Measurements from ENCODE around the gene FOXO6.
"Not testable (repeated sequence)": the region's sequence is repeated elsewhere in the genome, so short reads cannot be mapped to it uniquely, and the experiment has no call there.

The FOXO6 gene

GRCh38 chr1:41332161-41332560, 29.1 kb upstream of the FOXO6 start:
- Histone ChIP-seq H3K4me3 (ENCODE audit: low read length in 2 of 2) (peak overlapping the region in 1 of 2 donors; percentile 25), H3K4me1 (ENCODE audit: control insufficient read depth in 2 of 2, insufficient read depth in 1 of 2, low read depth in 1 of 2, low read length in 2 of 2) (peaks cover 0 to 16% of the 10 kb centered on the region in 2 donors)
- H2AK5ac ChIP-seq (ENCODE audit: low read depth, low read length); H3K9me3 ChIP-seq (replicated peaks in 1 of 2; ENCODE audit: control insufficient read depth in 2 of 2, insufficient read depth in 1 of 2, low read depth in 1 of 2, low read length in 2 of 2); H2BK12ac ChIP-seq (ENCODE audit: low read length); H2BK5ac ChIP-seq (ENCODE audit: low read length); H3K27me3 ChIP-seq (ENCODE audit: control insufficient read depth in 3 of 3, insufficient read depth in 3 of 3, low read depth in 1 of 3, low read length in 3 of 3); H2AFZ ChIP-seq (ENCODE audit: low read length); H3K4ac ChIP-seq (ENCODE audit: low read length); H3K14ac ChIP-seq (ENCODE audit: low read length); DNase-seq (ENCODE audit: low spot score); H3K18ac ChIP-seq (ENCODE audit: low read length); H2BK120ac ChIP-seq (ENCODE audit: low read depth, low read length); H2BK15ac ChIP-seq (ENCODE audit: low read length); H3K23ac ChIP-seq (ENCODE audit: low read depth, low read length, poor library complexity); H4K8ac ChIP-seq (ENCODE audit: low read depth, low read length); H3K27ac ChIP-seq (replicated peaks; ENCODE audit: low read length); H4K91ac ChIP-seq (ENCODE audit: low read depth, low read length, poor library complexity); H3K9ac ChIP-seq (ENCODE audit: low read depth, low read length, poor library complexity); H3K79me1 ChIP-seq (ENCODE audit: low read depth, low read length); H3K4me2 ChIP-seq (ENCODE audit: insufficient read depth, low read length, poor library complexity, severe bottlenecking); H3K36me3 ChIP-seq (replicated peaks in 1 of 2; ENCODE audit: control insufficient read depth in 2 of 2, insufficient read depth in 2 of 2, low read length in 2 of 2): not testable (repeated sequence)
- WGBS, 2 donors (ENCODE audit: extremely low coverage in 2 of 2, insufficient read length in 2 of 2, insufficient replicate concordance in 1 of 2) = no CpG with 5 or more reads among the region's 6 CpGs

GRCh38 chr1:41333146-41333784, 28.0 kb upstream of the FOXO6 start:
- H2AK5ac ChIP-seq (ENCODE audit: low read depth, low read length) = no peak overlapping the region
- H3K79me1 ChIP-seq (ENCODE audit: low read depth, low read length) = no peaks in the 10 kb centered on the region
- no peak overlapping the region for H2AFZ ChIP-seq (ENCODE audit: low read length)
- no peaks in the 10 kb centered on the region for H3K9me3 ChIP-seq (replicated peaks in 1 of 2; ENCODE audit: control insufficient read depth in 2 of 2, insufficient read depth in 1 of 2, low read depth in 1 of 2, low read length in 2 of 2)
- H3K27ac ChIP-seq (replicated peaks; ENCODE audit: low read length) = no peak overlapping the region
- no peak overlapping the region for H3K14ac ChIP-seq (ENCODE audit: low read length)
- H2BK5ac ChIP-seq (ENCODE audit: low read length) = no peak overlapping the region
- peaks cover 0 to under 1% (median 0%) of the 10 kb centered on the region in 3 experiments for H3K27me3 ChIP-seq (ENCODE audit: control insufficient read depth in 3 of 3, insufficient read depth in 3 of 3, low read depth in 1 of 3, low read length in 3 of 3)
- no peak overlapping the region for H3K23ac ChIP-seq (ENCODE audit: low read depth, low read length, poor library complexity)
- no peak overlapping the region for H2BK120ac ChIP-seq (ENCODE audit: low read depth, low read length)
- no peak overlapping the region for H3K9ac ChIP-seq (ENCODE audit: low read depth, low read length, poor library complexity)
- H3K36me3 ChIP-seq (replicated peaks in 1 of 2; ENCODE audit: control insufficient read depth in 2 of 2, insufficient read depth in 2 of 2, low read length in 2 of 2) = no peaks in the 10 kb centered on the region
- H3K4me1 ChIP-seq (ENCODE audit: control insufficient read depth in 2 of 2, insufficient read depth in 1 of 2, low read depth in 1 of 2, low read length in 2 of 2) = peaks cover 0 to 16% of the 10 kb centered on the region in 2 donors
- no peak overlapping the region for H4K91ac ChIP-seq (ENCODE audit: low read depth, low read length, poor library complexity)
- H4K8ac ChIP-seq (ENCODE audit: low read depth, low read length) = no peak overlapping the region
- WGBS, 2 donors (ENCODE audit: extremely low coverage in 2 of 2, insufficient read length in 2 of 2, insufficient replicate concordance in 1 of 2) = no CpG with 5 or more reads among the region's 6 CpGs
- no peak overlapping the region for H2BK12ac ChIP-seq (ENCODE audit: low read length)
- no peak overlapping the region for H3K18ac ChIP-seq (ENCODE audit: low read length)
- no peak overlapping the region for H3K4me2 ChIP-seq (ENCODE audit: insufficient read depth, low read length, poor library complexity, severe bottlenecking)
- H3K4me3 ChIP-seq (ENCODE audit: low read length in 2 of 2) = peak overlapping the region in 1 of 2 donors; percentile 1
- no peak for DNase-seq (ENCODE audit: low spot score)
- H2BK15ac ChIP-seq (ENCODE audit: low read length) = no peak overlapping the region
- H3K4ac ChIP-seq (ENCODE audit: low read length) = no peak overlapping the region

DNA sequence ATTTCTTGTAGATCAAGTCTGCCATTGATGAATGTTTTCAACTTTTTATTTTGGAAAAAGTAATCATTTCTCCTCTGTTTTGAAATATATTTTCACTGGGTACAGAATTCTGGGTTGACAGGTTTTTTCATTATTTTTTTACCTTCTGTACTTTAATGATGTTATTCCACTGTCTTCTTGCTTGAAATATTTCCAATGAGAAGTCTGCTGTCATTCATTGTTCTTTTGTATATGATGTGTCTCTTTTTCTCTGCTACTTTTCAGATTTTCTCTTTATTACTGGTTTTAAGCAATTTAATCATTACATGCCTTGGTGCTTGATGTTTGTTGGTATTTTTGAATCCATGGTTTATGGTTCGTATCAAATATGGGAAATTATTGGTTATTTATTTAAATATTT, 22.4 kb upstream of the FOXO6 start:
- no peak for DNase-seq (ENCODE audit: low spot score)
- H3K27ac ChIP-seq (replicated peaks; ENCODE audit: low read length) = no peak overlapping the region
- no peak overlapping the region for H2BK15ac ChIP-seq (ENCODE audit: low read length)
- H3K4me3 ChIP-seq (ENCODE audit: low read length in 2 of 2) = no peak overlapping the region
- H3K4me2 ChIP-seq (ENCODE audit: insufficient read depth, low read length, poor library complexity, severe bottlenecking) = no peak overlapping the region
- no peaks in the 10 kb centered on the region for H3K79me1 ChIP-seq (ENCODE audit: low read depth, low read length)
- no peak overlapping the region for H3K9ac ChIP-seq (ENCODE audit: low read depth, low read length, poor library complexity)
- no peak overlapping the region for H2AFZ ChIP-seq (ENCODE audit: low read length)
- H3K4ac ChIP-seq (ENCODE audit: low read length) = no peak overlapping the region
- H3K27me3 ChIP-seq (ENCODE audit: control insufficient read depth in 3 of 3, insufficient read depth in 3 of 3, low read depth in 1 of 3, low read length in 3 of 3) = peaks cover 0 to 9% (median 0%) of the 10 kb centered on the region in 3 experiments
- no peak overlapping the region for H3K18ac ChIP-seq (ENCODE audit: low read length)
- H3K36me3 ChIP-seq (replicated peaks in 1 of 2; ENCODE audit: control insufficient read depth in 2 of 2, insufficient read depth in 2 of 2, low read length in 2 of 2) = no peaks in the 10 kb centered on the region
- no peak overlapping the region for H3K14ac ChIP-seq (ENCODE audit: low read length)
- H3K4me1 ChIP-seq (ENCODE audit: control insufficient read depth in 2 of 2, insufficient read depth in 1 of 2, low read depth in 1 of 2, low read length in 2 of 2) = peaks cover 0 to 11% of the 10 kb centered on the region in 2 donors
- no peaks in the 10 kb centered on the region for H3K9me3 ChIP-seq (replicated peaks in 1 of 2; ENCODE audit: control insufficient read depth in 2 of 2, insufficient read depth in 1 of 2, low read depth in 1 of 2, low read length in 2 of 2)
- no peak overlapping the region for H4K8ac ChIP-seq (ENCODE audit: low read depth, low read length)
- no CpG with 5 or more reads among the region's 1 CpG for WGBS, 2 donors (ENCODE audit: extremely low coverage in 2 of 2, insufficient read length in 2 of 2, insufficient replicate concordance in 1 of 2)
- H2AK5ac ChIP-seq (ENCODE audit: low read depth, low read length) = no peak overlapping the region
- H2BK5ac ChIP-seq (ENCODE audit: low read length) = no peak overlapping the region
- no peak overlapping the region for H3K23ac ChIP-seq (ENCODE audit: low read depth, low read length, poor library complexity)
- no peak overlapping the region for H4K91ac ChIP-seq (ENCODE audit: low read depth, low read length, poor library complexity)
- no peak overlapping the region for H2BK120ac ChIP-seq (ENCODE audit: low read depth, low read length)
- H2BK12ac ChIP-seq (ENCODE audit: low read length) = no peak overlapping the region

DNA sequence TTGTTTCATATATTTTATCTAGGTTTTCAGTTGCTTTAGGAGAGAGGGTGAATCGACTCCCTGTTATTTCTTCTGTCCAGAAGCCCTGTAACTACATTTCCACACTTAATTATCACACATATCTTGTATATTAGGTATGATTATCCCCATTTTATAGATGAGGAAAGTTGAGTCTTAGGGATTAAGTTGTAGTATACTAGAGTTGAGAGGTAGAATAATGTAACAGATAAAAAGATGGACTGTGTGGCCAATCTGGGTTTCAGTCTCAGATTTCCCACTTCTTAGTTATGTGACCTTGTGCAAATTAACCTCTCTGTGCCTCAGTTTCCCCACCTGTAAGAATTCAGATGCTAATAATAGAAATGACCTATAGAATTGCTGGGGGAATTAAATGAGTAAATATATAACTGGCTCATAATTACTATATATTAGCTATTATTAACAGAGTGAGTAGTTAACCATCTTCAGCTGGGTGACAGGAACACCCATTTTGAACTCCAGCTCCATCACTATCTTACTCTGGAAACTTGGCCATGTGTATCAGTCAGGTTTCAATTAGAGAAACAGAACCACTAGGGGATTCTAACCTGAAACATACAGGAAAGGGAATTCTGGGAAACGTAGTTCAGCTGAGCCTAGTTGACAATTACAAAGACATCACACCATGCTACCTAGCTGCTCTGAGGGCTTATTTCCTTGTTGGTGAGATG, 20.4 kb upstream of the FOXO6 start:
- Histone ChIP-seq H3K79me1 (ENCODE audit: low read depth, low read length) (no peaks in the 10 kb centered on the region), H3K27ac (replicated peaks; ENCODE audit: low read length) (no peak overlapping the region), H3K18ac (ENCODE audit: low read length) (no peak overlapping the region), H3K9ac (ENCODE audit: low read depth, low read length, poor library complexity) (no peak overlapping the region), H3K36me3 (replicated peaks in 1 of 2; ENCODE audit: control insufficient read depth in 2 of 2, insufficient read depth in 2 of 2, low read length in 2 of 2) (no peaks in the 10 kb centered on the region), H4K91ac (ENCODE audit: low read depth, low read length, poor library complexity) (no peak overlapping the region), H2BK5ac (ENCODE audit: low read length) (no peak overlapping the region), H3K4ac (ENCODE audit: low read length) (no peak overlapping the region), H2BK15ac (ENCODE audit: low read length) (no peak overlapping the region), H2BK120ac (ENCODE audit: low read depth, low read length) (no peak overlapping the region), H2BK12ac (ENCODE audit: low read length) (no peak overlapping the region), H3K23ac (ENCODE audit: low read depth, low read length, poor library complexity) (no peak overlapping the region), H2AFZ (ENCODE audit: low read length) (no peak overlapping the region), H3K4me2 (ENCODE audit: insufficient read depth, low read length, poor library complexity, severe bottlenecking) (no peak overlapping the region), H3K9me3 (replicated peaks in 1 of 2; ENCODE audit: control insufficient read depth in 2 of 2, insufficient read depth in 1 of 2, low read depth in 1 of 2, low read length in 2 of 2) (no peaks in the 10 kb centered on the region), H3K4me3 (ENCODE audit: low read length in 2 of 2) (no peak overlapping the region), H4K8ac (ENCODE audit: low read depth, low read length) (no peak overlapping the region), H3K14ac (ENCODE audit: low read length) (no peak overlapping the region), H3K4me1 (ENCODE audit: control insufficient read depth in 2 of 2, insufficient read depth in 1 of 2, low read depth in 1 of 2, low read length in 2 of 2) (peaks cover 0 to 11% of the 10 kb centered on the region in 2 donors), H3K27me3 (ENCODE audit: control insufficient read depth in 3 of 3, insufficient read depth in 3 of 3, low read depth in 1 of 3, low read length in 3 of 3) (peaks cover 0 to 11% (median 0%) of the 10 kb centered on the region in 3 experiments), H2AK5ac (ENCODE audit: low read depth, low read length) (no peak overlapping the region)
- WGBS, 2 donors (ENCODE audit: extremely low coverage in 2 of 2, insufficient read length in 2 of 2, insufficient replicate concordance in 1 of 2) = no CpG with 5 or more reads among the region's 2 CpGs
- DNase-seq (ENCODE audit: low spot score) = no peak
